Measurements from ENCODE around the gene TMEM120B.

Gene TMEM120B

GRCh38 chr12:121793838-121794533 lies 81.4 kb downstream of the TMEM120B start:
- DNase-seq = peak; percentile 88

DNA sequence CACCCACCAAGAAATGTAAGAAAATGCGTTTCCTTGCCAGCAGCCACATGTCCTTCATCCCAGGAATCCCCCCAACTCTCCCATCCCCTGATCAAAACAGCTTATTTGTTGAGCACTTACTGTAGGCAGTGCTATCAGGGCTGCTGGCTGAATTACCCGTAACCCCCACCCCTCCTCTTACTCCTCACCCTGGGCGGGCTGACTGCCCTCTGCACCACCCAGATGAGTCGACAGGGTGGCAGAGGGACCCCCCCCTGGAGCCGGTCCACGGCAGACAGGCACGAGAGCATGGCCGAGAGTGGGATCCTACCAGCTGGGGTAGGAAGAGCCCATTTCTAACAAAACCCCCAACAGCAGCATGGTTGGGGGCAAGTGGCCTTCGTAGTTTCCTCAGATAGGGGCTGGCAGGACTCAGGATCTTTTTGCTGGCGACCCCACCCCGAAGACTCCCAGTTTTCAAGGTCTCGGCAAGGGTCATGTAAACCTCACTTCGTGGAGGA lies 82.0 kb downstream of the TMEM120B start:
- no peak for DNase-seq

DNA sequence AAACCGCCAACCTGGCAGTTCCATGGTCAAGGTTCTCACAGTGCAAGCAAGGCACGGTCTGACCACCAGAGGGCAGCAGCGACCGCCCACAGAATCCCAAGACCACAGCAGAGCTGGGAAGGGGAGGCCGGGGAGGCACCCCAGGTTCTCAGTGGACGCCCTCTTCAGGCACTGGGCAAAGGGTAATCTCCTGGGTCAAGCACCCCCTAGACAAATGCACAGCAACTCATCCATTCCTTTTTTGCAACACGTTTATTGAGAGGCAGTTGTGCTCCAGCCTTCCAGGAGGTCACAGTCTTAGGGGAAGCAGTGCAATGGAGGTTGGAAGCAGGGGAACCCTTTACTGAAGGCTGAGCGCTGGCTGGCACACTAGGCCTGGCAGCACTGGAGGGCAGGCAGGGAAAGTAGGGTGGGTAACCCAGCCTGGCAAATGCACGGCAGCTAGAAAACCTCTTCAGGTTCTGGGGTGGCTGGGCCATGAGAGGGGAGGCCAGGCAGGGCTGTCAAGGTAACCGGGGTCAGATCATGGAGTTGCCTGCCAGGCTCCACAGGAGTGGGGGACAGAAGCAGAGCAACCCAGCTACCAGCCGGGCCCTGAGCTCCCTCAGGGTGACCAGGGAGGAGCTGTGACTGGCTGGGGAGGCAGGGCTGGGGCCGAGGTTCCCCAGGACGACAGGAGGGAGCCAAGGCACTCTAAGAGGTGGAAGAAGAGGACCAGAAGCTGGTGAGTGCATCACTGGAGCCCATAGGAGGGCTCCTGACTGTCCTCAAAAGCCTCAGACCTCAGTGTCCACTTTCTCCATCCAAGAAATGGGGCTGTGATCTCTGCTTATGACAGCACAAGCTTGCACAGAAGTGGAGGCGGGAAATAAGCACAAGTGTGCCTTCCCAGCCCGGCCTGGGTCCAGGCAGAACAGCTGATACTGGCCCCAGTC lies 82.7 kb downstream of the TMEM120B start:
- no peak for DNase-seq

GRCh38 chr12:121796855-121797751 lies 84.6 kb downstream of the TMEM120B start:
- DNase-seq = no peak

GRCh38 chr12:121797937-121798786 lies 85.6 kb downstream of the TMEM120B start:
- DNase-seq = no peak

DNA sequence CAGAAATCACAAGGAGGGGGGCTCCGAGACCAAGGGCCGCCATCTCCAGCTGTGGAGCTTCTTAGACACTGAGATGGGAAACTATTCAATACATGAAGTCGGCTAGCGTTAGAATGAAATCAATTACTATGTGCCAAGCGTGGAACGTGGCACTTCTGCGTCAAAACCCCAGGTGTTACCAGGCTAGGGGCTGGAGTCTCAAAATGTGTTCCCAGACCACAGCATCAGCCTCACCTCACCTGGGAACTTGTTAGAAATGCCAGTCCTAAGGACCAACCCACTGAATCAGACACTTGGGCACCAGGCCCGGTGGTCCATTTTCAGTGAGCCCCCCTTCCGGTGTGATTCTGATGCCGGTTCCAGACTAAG lies 86.2 kb downstream of the TMEM120B start:
- DNase-seq = no peak

GRCh38 chr12:121799156-121799841 lies 86.7 kb downstream of the TMEM120B start:
- no peak for DNase-seq

DNA sequence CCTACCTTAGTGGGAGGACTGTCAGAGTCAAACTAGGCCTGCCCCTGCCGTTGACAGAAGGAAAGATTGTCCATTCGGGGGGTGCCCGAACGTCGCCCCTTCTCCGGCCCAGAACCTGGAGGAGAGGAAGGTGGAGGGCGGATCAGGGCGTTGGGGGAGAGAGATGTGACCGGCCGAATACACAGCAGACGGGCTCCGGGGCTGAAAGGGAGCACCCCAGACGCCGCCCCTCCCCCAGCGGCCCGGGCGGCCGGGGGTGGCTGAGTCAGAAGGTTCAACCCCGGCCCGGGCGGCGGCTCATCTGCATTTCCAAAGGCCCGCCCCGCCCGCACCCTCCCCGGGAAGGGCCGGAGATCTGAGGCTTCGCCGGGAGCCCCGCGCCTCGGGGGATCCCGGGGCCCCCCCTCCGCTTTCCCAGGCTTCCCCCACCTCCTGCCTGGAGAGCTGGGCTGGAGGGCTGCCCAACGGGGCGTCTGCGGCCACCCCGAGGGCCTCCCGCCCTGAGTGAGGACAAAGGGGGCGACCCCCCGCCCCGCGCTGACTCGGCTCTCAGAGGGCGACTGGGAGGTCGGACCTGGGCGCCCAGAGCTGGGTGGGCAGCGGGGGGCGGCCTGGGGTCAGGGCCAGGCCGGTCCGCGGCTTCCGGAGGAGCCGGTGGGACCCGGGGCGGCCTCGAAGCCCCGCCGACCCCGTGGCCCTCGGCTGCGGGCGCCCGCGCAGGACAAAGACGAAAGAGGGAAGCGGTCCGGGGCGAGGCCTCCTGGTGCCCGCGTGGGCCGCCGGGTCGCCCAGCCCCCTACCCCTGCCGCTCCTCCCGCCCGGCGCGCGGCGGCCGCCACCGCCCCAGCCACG lies 87.5 kb downstream of the TMEM120B start:
- DNase-seq = no peak

DNA sequence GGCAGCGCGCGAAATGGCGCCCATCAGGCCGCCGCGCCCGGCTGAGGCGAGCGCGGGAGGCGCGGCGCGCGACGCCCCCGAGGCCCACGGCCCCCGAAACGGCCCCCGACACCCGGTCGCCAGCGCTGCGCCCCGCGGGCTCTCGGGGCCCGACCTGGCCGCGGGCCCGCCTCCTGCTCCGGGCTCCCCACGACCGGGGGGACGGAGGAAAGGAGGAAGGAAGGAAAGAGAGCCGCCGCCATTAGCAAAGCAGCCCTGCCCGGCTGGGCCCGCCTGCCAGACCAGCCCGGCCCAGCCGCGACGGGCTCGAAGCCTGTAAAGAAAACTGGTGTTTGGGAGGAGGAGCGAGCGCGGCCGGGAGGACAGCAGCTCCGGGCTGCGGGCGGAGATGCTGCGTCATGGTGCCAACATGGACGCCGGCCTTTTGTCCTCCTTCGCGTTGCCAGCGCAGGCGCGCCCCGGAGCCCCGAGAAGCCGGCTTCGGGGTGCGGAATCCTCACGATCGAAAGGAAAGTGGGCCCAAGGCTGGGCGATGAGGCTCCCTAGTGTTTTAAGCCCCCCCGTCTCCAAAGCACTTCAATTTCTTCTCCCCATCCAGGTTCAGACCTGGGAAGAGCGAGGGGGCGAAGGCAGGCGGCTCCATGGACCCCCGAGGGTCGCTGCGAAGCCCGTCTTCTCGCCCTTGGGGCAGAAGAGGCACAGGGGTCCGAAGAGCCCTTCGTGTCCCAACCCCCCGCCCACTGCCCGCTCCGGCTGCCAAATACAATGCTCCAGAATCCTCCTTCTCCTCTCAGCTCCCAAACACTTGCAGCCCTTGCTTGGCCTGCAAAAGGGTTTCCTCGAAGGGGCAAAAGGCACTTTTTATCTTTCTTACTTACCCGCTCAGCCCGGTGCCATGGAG lies 88.4 kb downstream of the TMEM120B start:
- no peak for DNase-seq

DNA sequence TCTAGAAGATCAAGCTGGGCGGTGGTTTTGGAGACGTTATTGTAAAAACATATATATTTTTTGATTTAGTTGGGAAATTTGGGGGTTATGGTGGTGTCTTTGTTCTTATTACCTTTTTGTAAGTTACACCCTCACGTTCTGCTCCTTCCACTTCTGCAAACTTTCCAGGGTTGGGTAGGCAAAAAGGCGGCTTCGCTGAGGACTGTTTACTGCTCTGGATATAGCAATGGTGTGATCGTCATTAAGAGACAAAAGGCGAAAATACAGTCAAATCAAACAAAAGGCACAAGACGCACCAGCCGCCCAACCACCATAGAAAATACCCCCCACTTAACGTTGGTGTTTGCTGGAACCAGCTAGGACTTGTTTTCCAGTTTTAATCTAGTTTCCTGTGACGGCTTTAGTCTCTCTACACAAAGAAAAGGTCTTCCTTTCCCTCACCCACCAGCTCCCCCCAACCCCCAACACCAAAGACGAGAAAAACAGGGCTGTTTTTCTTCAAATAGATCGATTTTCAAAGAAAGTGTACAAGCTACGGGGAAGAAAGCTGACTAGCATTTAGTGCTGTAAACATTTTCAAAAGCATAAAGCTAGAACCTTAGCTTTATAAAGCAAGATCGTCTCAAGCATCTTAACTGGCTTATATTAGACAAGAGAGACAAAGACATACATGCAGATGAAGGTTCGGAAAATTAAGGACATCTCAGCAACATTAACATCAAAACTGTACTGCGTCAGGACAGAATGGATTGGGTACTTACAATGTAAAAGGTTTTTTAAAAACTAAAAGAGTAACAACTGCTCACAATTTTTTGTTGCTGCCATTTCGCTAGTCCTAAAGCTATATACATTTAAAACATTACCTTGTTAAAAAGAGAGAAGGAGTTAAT lies 89.3 kb downstream of the TMEM120B start:
- DNase-seq = no peak

DNA sequence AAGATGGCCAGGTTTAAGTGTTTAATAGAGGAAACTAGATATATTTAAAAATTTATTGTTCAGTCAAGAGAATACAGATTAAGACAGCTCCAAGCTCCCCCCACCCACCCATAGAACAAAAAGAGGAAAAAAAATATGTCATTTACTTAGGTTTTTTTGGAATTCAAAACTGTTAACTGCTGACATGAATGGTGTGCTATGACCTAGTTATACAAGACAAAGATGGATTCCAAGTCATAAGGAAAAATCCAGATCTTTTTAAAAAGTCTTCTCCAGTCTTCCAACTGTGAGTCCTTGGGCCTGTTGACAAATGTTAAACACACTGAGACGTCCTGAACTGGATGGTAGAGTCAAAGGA lies 89.9 kb downstream of the TMEM120B start:
- no peak for DNase-seq

DNA sequence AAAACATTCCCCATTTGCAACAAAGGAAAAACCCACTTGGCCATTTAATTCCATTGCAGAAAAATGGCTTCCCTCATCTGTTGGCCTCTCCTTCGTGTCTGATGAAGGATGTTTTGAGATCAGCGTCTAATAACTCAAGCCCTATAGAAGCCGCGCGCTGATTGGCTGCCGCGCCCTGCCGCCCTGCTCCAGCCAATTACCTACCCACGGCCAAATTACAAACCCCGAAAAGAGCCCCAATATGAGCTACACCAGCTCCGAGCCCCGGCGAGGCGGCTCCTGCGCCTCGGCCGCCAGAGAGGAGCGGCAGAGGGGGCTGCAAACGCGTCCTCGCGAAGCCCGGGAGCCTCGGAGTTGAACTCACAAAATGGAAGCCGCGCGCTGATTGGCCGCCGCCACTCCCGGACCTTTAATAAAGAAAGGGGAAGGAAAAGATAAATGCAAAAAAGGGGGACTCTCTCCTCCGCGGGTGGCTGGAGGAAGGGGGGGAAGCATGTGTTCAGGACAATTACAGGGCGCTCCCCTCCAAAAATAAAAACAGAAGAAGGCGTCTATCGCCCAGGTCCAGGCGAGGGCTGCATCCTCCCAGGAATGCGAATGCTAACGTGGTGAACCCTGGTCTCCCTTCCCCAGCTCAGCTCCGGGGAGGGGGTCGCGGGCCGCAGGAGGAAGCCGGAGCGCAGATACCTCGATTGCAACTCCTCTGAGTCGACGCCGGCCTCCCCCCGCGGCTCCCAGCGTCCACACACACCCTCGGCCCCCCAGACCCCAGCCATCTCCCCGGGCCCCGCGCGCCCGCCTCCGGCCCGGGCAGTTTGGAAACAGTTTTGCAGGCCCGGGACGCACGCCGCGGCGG lies 90.5 kb downstream of the TMEM120B start:
- DNase-seq = peak; percentile 86

GRCh38 chr12:121803861-121804416 lies 91.4 kb downstream of the TMEM120B start, which contains the start of gene SETD1B:
Gene SETD1B, plus strand, starts transcription at chr12:121804009. Its CDS starts 729 bp downstream, at chr12:121804738.
- no peak for DNase-seq

GRCh38 chr12:121804417-121805111 lies 92.0 kb downstream of the TMEM120B start:
- DNase-seq = no peak

DNA sequence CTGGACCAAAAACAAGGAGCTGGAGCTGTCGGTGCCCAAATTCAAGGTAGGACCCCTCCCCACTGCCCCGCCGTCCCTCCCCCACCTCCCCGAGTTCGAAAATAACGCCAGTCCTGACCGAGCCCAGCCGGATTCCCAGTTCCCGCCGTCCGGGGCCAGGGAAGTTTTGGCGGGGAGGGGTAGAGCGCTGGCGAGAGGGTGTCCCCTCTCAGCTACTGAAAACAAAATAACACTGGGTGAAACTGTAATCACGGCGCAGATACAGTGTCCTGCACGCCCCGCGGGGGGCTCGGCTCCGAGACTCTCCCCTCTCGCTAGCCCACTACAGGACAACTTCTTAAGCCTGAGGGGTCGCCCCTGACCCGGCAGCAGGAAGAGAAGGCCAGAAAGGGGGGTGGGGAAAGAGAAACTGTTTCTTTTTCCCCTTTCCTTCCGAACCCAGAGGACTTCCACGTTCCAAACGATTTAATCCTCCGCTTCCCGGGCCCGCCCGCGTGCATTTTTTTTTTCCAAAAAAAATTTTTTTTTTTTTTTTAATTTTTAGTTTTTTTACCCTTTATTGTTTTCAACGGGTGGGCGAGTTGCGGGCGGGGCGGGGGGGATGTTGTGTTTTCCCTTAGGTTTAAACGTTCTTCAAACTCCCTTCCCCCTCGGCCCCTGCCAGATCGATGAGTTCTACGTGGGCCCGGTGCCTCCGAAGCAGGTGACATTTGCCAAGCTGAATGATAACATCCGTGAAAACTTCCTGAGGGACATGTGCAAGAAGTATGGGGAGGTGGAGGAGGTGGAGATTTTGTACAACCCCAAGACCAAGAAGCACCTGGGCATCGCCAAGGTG lies 92.8 kb downstream of the TMEM120B start:
- DNase-seq = no peak
